Kidney tubule cell (primary cell): ENCODE data around the gene CHI3L1.

Source experiments
- DNase-seq: peaks from one replicate; pipeline ENCODE4 v3.0.0-alpha.2; 2018; ENCODE audit warnings: low spot score

CHI3L1 gene

GRCh38 chr1:203131548-203132200 is 54.8 kb downstream of the CHI3L1 start:
- DNase-seq, result peak; percentile 22

- peak; percentile 11 for DNase-seq
Observed at GRCh38 chr1:203130358-203130985, 56.0 kb downstream of the CHI3L1 start.

GRCh38 chr1:203129501-203130231 is 56.8 kb downstream of the CHI3L1 start:
- DNase-seq, result peak; percentile 40
